ENCODE data around the gene IFNL3. TPM values are rescaled to one million over a fixed set of nuclear protein-coding genes. Genes with fewer than 3 reads are reported as not detected.

IFNL3 gene
- total and polyA plus RNA-seq, 2 donors (not counting 1 experiment from before 2014, with no cell fraction given) = not detected

GRCh38 chr19:39203372-39204341 is 41.1 kb downstream of the IFNL3 start, which contains the start of gene SYCN:
Gene SYCN (minus strand): TSS chr19:39204263. CDS start chr19:39204254, 9 bp downstream.
- Histone ChIP-seq H3K79me2 (ENCODE audit: control insufficient read depth, insufficient read depth, low read length) (no peaks in the 10 kb centered on the region), H3K4me1 (ENCODE audit: control insufficient read depth, extremely low read depth, insufficient read depth, low read length) (no peaks in the 10 kb centered on the region), H4K20me1 (ENCODE audit: control insufficient read depth, extremely low read depth, insufficient read depth, low read length) (no peaks in the 10 kb centered on the region), H3K27me3 (ENCODE audit: control insufficient read depth, insufficient read depth, low read length) (peaks cover 10% of the 10 kb centered on the region), H2AFZ (ENCODE audit: low read length) (no peak within 1 kb of the TSS), H3K27ac (ENCODE audit: insufficient read depth, low read length) (no peak within 1 kb of the TSS), H3K4me3 (replicated peaks in 1 of 4; ENCODE audit: control extremely low read depth in 1 of 4, insufficient read depth in 1 of 4, low read depth in 3 of 4, low read length in 4 of 4) (no peak within 1 kb of the TSS), H3K9ac (ENCODE audit: insufficient read depth, low read length) (no peak within 1 kb of the TSS), H3K36me3 (ENCODE audit: control insufficient read depth, insufficient read depth, low read length) (no peaks in the 10 kb centered on the region), H3K9me3 (ENCODE audit: control insufficient read depth, insufficient read depth, low read depth, low read length) (no peaks in the 10 kb centered on the region), H3K4me2 (ENCODE audit: extremely low read depth, insufficient read depth, low read length) (no peak within 1 kb of the TSS)
- DNase-seq (ENCODE audit: low read depth in 2 of 2) = no peak
- TF ChIP-seq EZH2 (IDR thresholded peaks at IDR 0.05; ENCODE audit: low read length, missing control alignments) (no peak), CTCF (conservative IDR thresholded peaks at IDR 0.05 in 1 of 2, IDR thresholded peaks at IDR 0.05 in 1 of 2; ENCODE audit: low read depth in 1 of 2, low read length in 2 of 2) (no peak)

GRCh38 chr19:39202998-39203355 is 41.8 kb downstream of the IFNL3 start:
- no peak overlapping the region for H2AFZ ChIP-seq (ENCODE audit: low read length)
- H3K9ac ChIP-seq (ENCODE audit: insufficient read depth, low read length) = no peak overlapping the region
- H3K27ac ChIP-seq (ENCODE audit: insufficient read depth, low read length) = no peak overlapping the region
- no peaks in the 10 kb centered on the region for H4K20me1 ChIP-seq (ENCODE audit: control insufficient read depth, extremely low read depth, insufficient read depth, low read length)
- H3K27me3 ChIP-seq (ENCODE audit: control insufficient read depth, insufficient read depth, low read length) = peaks cover 13% of the 10 kb centered on the region
- no peak overlapping the region for H3K4me3 ChIP-seq (replicated peaks in 1 of 4; ENCODE audit: control extremely low read depth in 1 of 4, insufficient read depth in 1 of 4, low read depth in 3 of 4, low read length in 4 of 4)
- no peak for DNase-seq (ENCODE audit: low read depth in 2 of 2)
- H3K36me3 ChIP-seq (ENCODE audit: control insufficient read depth, insufficient read depth, low read length) = no peaks in the 10 kb centered on the region
- H3K4me1 ChIP-seq (ENCODE audit: control insufficient read depth, extremely low read depth, insufficient read depth, low read length) = no peaks in the 10 kb centered on the region
- TF ChIP-seq CTCF (conservative IDR thresholded peaks at IDR 0.05 in 1 of 2, IDR thresholded peaks at IDR 0.05 in 1 of 2; ENCODE audit: low read depth in 1 of 2, low read length in 2 of 2) (no peak), EZH2 (IDR thresholded peaks at IDR 0.05; ENCODE audit: low read length, missing control alignments) (no peak)
- H3K4me2 ChIP-seq (ENCODE audit: extremely low read depth, insufficient read depth, low read length) = no peak overlapping the region
- H3K79me2 ChIP-seq (ENCODE audit: control insufficient read depth, insufficient read depth, low read length) = no peaks in the 10 kb centered on the region
- no peaks in the 10 kb centered on the region for H3K9me3 ChIP-seq (ENCODE audit: control insufficient read depth, insufficient read depth, low read depth, low read length)

GRCh38 chr19:39200803-39201115 is 44.0 kb downstream of the IFNL3 start:
- Histone ChIP-seq H3K9ac (ENCODE audit: insufficient read depth, low read length) (no peak overlapping the region), H3K27me3 (ENCODE audit: control insufficient read depth, insufficient read depth, low read length) (peaks cover 34% of the 10 kb centered on the region), H3K79me2 (ENCODE audit: control insufficient read depth, insufficient read depth, low read length) (no peaks in the 10 kb centered on the region), H3K4me3 (replicated peaks in 1 of 4; ENCODE audit: control extremely low read depth in 1 of 4, insufficient read depth in 1 of 4, low read depth in 3 of 4, low read length in 4 of 4) (no peak overlapping the region), H3K36me3 (ENCODE audit: control insufficient read depth, insufficient read depth, low read length) (no peaks in the 10 kb centered on the region), H3K4me1 (ENCODE audit: control insufficient read depth, extremely low read depth, insufficient read depth, low read length) (no peaks in the 10 kb centered on the region), H4K20me1 (ENCODE audit: control insufficient read depth, extremely low read depth, insufficient read depth, low read length) (no peaks in the 10 kb centered on the region), H3K27ac (ENCODE audit: insufficient read depth, low read length) (no peak overlapping the region), H2AFZ (ENCODE audit: low read length) (no peak overlapping the region), H3K4me2 (ENCODE audit: extremely low read depth, insufficient read depth, low read length) (no peak overlapping the region), H3K9me3 (ENCODE audit: control insufficient read depth, insufficient read depth, low read depth, low read length) (no peaks in the 10 kb centered on the region)
- TF ChIP-seq EZH2 (IDR thresholded peaks at IDR 0.05; ENCODE audit: low read length, missing control alignments) = no peak
- TF ChIP-seq CTCF (conservative IDR thresholded peaks at IDR 0.05 in 1 of 2, IDR thresholded peaks at IDR 0.05 in 1 of 2; ENCODE audit: low read depth in 1 of 2, low read length in 2 of 2) = no peak
- no peak for DNase-seq (ENCODE audit: low read depth in 2 of 2)

All from fibroblast of lung (primary cell).